ENCODE data around the gene TREX2.

Gene TREX2

DNA sequence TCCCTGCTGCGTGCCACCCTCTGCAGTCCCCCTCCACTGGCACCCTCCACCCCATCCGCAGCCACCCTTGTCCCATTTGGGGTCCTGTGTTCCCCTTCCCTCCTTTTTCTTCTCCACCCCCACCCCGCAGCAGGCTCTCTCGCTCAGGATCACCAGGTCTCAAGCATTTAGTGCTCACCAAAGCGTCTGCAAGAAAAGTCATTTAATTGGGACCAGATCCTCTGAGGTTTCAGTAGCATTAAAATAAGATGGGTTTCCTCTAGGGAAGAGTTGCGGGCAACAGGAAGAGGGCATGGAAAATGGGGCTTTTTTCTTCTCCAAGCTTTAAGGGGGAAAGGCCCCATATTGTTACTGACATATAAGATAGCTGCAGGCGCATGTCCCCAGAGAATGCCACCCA lies 29.4 kb upstream of the TREX2 start:
- FAIRE-seq = no peak

DNA sequence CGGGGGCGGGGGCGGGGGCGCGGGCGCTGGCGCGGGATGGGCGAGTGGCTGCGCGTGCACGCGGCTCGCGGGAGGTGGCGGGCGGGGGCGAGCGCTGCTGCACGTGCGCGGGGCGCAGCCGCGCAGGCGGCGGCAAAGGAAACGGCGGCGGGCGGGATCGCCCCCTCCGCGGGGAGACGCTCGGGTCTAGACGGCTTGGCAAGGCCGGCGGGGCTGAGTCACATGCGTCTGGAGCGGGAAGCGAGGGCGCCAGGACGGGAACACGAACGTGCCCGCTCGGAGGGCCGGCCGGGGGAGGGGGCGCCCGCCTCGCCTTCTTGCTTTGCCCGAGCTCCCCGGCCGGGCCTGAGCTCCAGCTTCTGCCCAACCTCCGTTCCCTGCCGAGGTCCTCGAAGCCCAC lies 28.9 kb upstream of the TREX2 start:
- FAIRE-seq = no peak

DNA sequence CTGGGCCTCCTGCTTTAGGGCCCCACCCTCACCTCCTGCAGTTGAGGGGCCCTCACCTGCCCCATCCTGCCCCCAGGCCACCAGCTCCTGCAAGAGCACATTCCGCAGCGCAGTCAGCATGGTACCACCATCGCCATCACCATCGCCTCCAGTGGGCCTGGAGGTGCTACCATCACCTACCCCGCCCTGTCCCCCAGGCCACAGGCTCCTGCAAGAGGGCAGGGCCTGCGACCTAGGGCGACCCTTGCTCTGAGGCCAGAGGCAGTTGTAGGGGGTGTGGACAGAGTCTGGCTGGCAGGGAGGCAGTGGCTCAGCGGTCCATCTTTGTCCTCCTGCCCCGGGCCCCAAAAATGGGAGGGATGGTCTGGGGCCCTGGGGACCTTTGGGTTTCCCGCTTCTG lies 28.4 kb upstream of the TREX2 start:
- no peak for FAIRE-seq

DNA sequence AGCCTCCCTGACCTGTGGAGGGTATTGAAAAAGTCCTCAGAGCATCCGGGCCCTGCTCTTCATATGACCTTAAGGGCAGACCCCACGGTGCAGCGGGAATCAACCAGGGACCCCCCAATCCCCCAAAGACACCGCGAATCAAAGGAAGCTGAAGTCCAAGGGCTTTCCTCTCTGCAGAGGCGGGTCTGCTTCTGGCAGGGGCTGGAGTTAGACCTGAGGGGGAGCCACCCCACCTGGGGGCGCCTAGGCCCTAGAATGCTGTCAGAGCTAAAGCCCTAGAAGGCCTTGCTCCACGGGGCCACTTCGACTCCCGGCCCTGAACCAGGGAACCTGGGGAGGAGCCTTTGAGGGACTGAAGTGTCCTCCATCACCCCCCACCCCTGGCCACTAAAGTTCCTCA lies 27.3 kb upstream of the TREX2 start:
- FAIRE-seq = no peak

DNA sequence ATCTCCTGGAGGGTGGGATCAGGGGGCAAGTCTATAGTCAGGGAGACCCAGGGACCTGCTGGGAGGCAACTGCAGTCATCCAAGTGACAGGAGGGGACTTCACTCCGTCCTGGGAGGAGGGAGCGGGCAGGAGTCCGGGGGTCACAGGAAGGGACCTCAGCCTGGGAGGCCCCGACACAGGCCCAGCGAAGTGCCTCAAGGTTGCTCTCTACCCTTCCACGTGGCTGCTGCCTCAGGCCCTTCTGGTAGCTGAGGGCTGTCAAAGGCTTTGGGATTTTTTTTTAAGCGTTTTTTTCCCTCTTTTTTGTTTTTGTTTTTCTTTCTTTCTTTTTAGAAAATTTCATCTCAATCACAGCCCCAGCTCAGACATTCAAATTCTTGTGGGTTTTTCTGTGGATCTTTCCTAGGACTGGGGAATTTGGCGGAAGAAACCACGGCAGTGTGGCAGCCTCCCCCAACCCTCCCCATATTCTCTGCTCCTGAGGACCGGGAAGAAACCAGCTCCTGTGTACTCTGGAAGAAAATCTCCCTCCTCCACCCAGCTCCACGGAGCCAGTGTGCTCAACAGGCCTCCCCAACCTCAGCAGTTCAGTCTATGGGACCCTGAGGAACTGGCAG lies 25.9 kb upstream of the TREX2 start:
- FAIRE-seq = no peak

GRCh38 chrX:153470411-153471363 lies 24.8 kb upstream of the TREX2 start, which contains the start of gene HAUS7:
Gene HAUS7 (minus strand): TSS chrX:153470576. CDS start chrX:153470557, 19 bp downstream.
- no peak for FAIRE-seq

- FAIRE-seq = no peak
These were observed 24.1 kb upstream of the TREX2 start for GRCh38 chrX:153469811-153470410.

DNA sequence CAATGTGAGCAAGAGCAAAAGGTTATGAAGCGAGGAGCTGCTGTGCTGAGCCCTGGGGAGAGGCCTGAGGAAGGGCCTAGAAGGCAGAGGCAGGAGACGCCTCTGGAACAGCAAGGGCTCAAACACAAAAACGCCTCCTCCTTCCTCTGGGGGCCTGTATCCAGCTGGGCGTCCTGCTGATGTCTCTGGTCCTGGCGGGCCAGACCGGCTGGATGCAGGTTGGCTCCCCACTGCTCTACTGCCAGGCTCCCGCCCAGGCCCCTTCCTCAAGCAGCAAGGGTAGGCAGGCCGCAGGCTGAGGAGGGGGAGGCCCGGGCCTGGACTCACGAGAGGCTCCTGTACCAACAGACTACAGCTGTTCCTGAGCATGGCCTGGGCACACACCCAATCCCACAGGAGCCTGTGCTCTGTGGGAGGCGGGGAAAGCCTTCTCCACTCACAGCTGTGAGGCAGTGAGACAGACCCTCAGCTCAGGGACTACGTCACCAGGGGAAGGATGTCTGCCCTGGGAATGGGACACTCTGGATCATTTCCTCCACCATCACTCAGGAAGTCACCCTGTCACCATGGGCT lies 22.2 kb upstream of the TREX2 start:
- no peak for FAIRE-seq

DNA sequence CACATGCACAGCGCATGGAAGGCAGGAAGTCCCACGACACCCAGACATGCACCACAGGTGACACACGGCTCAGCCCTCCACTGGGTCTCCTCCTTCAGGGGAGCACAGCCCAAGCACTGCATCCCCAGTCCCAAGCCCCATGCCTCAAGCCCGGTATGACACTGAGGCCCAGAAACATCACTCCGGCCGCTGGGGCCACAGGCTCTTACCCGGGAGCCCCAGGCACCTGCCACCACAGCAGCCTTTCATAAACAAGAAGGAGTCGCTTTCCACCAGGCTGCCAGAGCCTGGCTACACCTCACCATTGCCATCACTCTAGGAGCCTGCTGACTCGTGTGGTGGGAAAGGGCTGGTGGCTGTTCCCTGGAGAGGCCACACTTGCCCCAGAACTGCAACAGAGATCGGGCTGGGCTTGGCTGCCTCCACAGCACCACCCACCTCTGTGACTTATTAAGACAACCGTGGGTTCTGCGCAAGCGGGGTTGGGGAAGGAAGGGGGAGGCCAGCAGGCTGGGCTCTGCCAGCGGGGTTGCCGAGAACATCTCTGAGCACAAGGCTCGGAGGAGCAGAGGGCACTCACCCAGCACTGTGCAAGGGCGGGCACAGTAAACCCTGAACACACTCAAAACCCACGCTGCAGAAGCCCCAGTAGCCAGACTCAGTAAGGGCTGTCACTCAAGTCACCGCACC lies 20.0 kb upstream of the TREX2 start:
- FAIRE-seq = no peak

- FAIRE-seq = no peak
These were observed 18.3 kb upstream of the TREX2 start for GRCh38 chrX:153464116-153464515.

- FAIRE-seq = no peak
These were observed 17.7 kb upstream of the TREX2 start for GRCh38 chrX:153463556-153463955.

- FAIRE-seq = no peak
These were observed 17.2 kb upstream of the TREX2 start for GRCh38 chrX:153463031-153463430.

- no peak for FAIRE-seq
These were observed 16.4 kb upstream of the TREX2 start for GRCh38 chrX:153462291-153462690.

DNA sequence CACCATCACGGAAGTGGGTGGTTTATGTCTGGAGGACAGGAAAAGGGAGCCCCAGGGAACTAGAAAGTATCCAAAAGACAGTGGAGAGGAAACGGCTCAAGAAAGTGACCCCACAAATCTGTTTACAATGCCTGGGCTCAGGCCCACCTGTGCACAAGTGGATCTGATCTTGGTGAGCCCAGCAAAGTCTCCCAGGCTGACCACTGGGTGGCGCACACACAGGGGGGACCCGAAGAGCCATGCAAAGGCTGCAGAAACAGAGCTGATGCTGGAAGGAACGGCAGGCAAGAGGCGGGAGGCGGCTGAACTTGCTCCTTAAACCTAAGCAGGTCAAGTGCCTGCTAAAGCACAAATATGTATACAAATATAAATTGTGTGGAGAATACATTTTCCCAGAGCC lies 15.0 kb upstream of the TREX2 start:
- no peak for FAIRE-seq

GRCh38 chrX:153459986-153460385 lies 14.1 kb upstream of the TREX2 start:
- FAIRE-seq = no peak

- no peak for FAIRE-seq
These were observed 12.6 kb upstream of the TREX2 start for GRCh38 chrX:153458476-153458875.

DNA sequence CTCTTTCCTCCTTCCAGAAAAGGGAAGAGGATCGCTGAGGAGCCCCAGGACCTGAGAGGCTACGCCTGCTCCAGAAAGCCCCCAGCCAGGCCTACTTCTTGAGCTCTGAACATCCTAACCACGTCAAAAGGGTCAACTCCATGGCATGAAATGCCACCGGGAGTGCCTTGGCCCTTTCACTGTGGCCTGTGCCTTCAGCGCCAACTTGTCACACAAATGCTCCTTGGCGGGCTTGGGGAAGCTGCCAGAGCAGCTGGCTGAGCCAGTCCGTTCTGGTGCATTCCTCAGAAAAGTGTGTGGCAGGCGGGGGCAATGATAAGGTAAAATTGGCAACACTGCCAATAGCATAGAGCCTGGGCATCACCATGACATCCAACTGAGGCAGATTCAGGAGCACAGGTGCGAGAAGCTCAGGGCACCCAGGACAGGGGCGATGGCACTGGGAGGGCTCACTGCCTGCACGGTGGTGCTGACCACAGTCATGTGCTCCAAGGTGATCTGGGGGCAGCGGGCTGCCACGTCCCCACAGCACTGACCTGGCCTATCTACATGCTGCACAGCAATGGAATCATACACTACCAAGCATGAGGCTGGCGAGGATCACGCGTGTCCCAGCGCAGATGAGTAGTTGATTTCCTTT lies 12.1 kb upstream of the TREX2 start:
- FAIRE-seq = no peak

DNA sequence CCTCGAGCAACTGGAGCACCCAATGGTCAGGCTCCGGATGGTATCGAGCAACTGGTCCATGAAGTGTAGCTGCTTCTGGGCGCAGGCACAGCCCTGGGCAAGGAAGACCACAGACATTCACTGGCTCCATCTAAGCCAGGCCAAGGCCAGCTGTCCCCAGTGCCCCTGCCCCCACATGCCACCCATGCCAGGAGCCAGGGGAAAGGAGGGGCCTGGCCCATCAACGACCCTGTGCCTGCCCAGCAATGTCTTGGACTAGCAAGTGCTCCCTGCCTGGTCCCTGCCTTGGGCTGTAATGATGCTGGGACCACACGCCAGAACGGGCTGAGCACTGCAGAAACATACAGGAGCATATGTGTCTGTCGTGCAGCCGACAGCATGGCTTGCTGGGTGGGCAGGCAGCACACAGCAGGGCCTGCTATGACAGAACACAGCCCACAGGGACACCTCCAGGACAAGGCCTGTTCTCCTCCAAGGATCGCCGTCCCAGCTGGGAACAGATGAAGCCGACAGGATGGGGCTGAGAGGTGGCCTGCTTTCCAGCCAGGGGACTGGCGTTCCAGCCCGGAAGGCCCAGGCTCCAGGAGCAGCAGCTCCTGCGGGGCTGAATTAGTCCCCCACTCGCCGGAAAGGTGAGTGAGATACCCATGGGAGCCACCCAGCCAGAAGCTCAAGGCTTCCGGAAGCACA lies 11.4 kb upstream of the TREX2 start:
- FAIRE-seq = no peak

DNA sequence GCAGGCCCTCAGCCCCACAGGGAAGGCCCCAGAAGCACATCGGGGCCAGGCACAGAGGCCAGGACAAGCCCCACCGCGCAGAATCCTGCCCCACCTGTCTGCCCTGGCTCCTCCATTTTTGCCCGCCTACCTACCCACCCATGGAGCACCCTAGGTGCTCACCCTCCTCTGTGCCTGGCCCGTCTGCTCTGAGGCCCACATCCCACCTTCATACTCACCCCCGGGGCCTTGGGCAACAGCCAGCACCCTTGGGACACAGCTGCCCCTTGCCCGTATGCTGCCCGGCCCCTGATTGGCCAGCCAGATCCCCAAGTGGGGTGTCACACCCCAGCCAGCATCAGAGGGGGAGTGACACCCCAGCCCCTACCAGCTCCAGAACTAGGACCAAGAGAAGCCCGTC lies 10.8 kb upstream of the TREX2 start:
- no peak for FAIRE-seq

DNA sequence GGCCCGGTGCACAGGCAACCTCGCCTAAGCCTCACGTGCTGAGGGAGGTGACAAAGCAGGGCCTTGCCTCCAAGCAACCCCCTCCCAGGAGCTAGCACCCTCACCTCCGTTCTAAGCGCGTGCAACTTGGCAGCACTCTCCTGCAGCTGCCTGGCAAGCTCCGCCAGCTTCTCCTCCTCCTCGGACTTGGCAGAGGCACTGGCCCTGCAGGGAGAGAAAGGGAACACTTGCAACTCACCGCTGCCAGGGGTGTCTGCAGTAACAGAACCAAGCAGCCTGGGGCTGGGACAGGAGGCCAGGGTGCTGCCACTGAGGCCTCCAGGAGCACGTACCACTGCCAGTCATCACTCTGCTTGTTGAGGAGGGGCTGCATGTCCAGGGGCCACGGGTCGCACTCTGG lies 10.3 kb upstream of the TREX2 start:
- no peak for FAIRE-seq

- no peak for FAIRE-seq
These were observed 9.7 kb upstream of the TREX2 start for GRCh38 chrX:153455571-153455970.

Measured in TTC549 (cell line).